ENCODE results near the gene MPO.

Gene MPO

GRCh38 chr17:58279736-58280479, 827 bp downstream of the MPO start:
- DNase-seq (ENCODE audit: low read depth in 2 of 2): no peak

GRCh38 chr17:58279016-58279711, 1.6 kb downstream of the MPO start:
- DNase-seq (ENCODE audit: low read depth in 2 of 2): no peak

GRCh38 chr17:58278661-58279015, 2.1 kb downstream of the MPO start:
- no peak for DNase-seq (ENCODE audit: low read depth in 2 of 2)

- DNase-seq (ENCODE audit: low read depth in 2 of 2): no peak
Observed at GRCh38 chr17:58277802-58278595, 2.7 kb downstream of the MPO start.

- no peak for DNase-seq (ENCODE audit: low read depth in 2 of 2)
Observed at GRCh38 chr17:58277107-58277801, 3.5 kb downstream of the MPO start.

- no peak for DNase-seq (ENCODE audit: low read depth in 2 of 2)
Observed at GRCh38 chr17:58276423-58276822, 4.3 kb downstream of the MPO start.

GRCh38 chr17:58275417-58275816, 5.3 kb downstream of the MPO start:
- DNase-seq (ENCODE audit: low read depth in 2 of 2): no peak

- no peak for DNase-seq (ENCODE audit: low read depth in 2 of 2)
Observed at GRCh38 chr17:58273453-58274104, 7.2 kb downstream of the MPO start.

GRCh38 chr17:58272367-58273280, 8.1 kb downstream of the MPO start:
- no peak for DNase-seq (ENCODE audit: low read depth in 2 of 2)

- DNase-seq (ENCODE audit: low read depth in 2 of 2): no peak
Observed at GRCh38 chr17:58271216-58271931, 9.4 kb downstream of the MPO start.

- no peak for DNase-seq (ENCODE audit: low read depth in 2 of 2)
Observed at GRCh38 chr17:58270476-58271215, 10.1 kb downstream of the MPO start.

GRCh38 chr17:58269557-58270291, 11.0 kb downstream of the MPO start:
- DNase-seq (ENCODE audit: low read depth in 2 of 2): no peak

- DNase-seq (ENCODE audit: low read depth in 2 of 2): no peak
Observed at GRCh38 chr17:58268774-58269556, 11.8 kb downstream of the MPO start.

- no peak for DNase-seq (ENCODE audit: low read depth in 2 of 2)
Observed at GRCh38 chr17:58268326-58268725, 12.4 kb downstream of the MPO start.

GRCh38 chr17:58267347-58268324, 13.1 kb downstream of the MPO start:
- DNase-seq (ENCODE audit: low read depth in 2 of 2): no peak

Measured in stimulated activated CD4-positive, alpha-beta T cell treated with anti-CD3 and anti-CD28 coated beads, Interleukin-4, amount 100 ng/mL, for 48 hours (primary cell).